Testis (tissue), 3 donors: Measurements from ENCODE around the gene ADIPOR1. TPM values are rescaled to one million over a fixed set of nuclear protein-coding genes. Genes with fewer than 3 reads are reported as not detected.

Source experiments
- DNase-seq: peaks from one replicate; pipeline ENCODE4 v3.0.0-alpha.2; 2019
- H3K27ac ChIP-seq, 2 donors: fragments of 200-600 bp; sonication (generic); one replicate each; pipeline ENCODE4 v1.5.1; 2019
- H3K27me3 ChIP-seq: fragments of 200-600 bp; sonication (generic); one replicate; pipeline ENCODE4 v1.5.1; 2019
- H3K36me3 ChIP-seq: fragments of 200-600 bp; sonication (generic); one replicate; pipeline ENCODE4 v1.5.1; 2017; ENCODE audit warnings: low read depth; ENCODE audit errors: missing control alignments
- H3K4me1 ChIP-seq: fragments of 200-600 bp; sonication (generic); one replicate; pipeline ENCODE4 v1.5.1; 2019
- H3K4me3 ChIP-seq, 2 donors: fragments of 200-600 bp; sonication (generic); one replicate each; pipeline ENCODE4 v1.5.1; 2017 to 2019
- H3K9me3 ChIP-seq: fragments of 200-600 bp; sonication (generic); one replicate; pipeline ENCODE4 v1.5.1; 2017
- CTCF ChIP-seq, 3 experiments: fragments of 450-650 bp in 2 of 3; fragments of 200-600 bp in 1 of 3; sonication (generic) in 1 of 3; IDR thresholded peaks; one replicate each; pipeline ENCODE4 v1.5.1; 2016 to 2019; ENCODE audit warnings: antibody characterized with exemption in 3 of 3, mild to moderate bottlenecking in 2 of 3, moderate library complexity in 1 of 3
- POLR2A ChIP-seq: fragments of 450-650 bp; IDR thresholded peaks from one replicate; pipeline ENCODE4 v1.6.1; 2017; ENCODE audit warnings: antibody characterized with exemption, mild to moderate bottlenecking, moderate library complexity
- WGBS, 2 donors: methylation state at CpG; one replicate each; pipeline ENCODE4 v1.1.5; 2018; 5-methylcytosine and 5-hydroxymethylcytosine counted together
- intact Hi-C: fragments of 100-400 bp; cut with DNase I; formaldehyde crosslinking; loops from one replicate; pipeline ENCODE4 v1.15.1; 2023; ENCODE audit warnings: low total_unique reads
- polyA plus RNA-seq: library from polyadenylated mRNA; stranded (reverse); fragments of 350-450 nt; fragmentation: Illumina TruSeq; extraction: RNeasy Lipid Tissue Mini Kit (QIAGEN cat#74804); gene quantifications from one replicate; pipeline ENCODE4 v1.2.3, GENCODE V29; 2014; ENCODE audit warnings: low read depth, low replicate concordance; ENCODE audit not compliant: insufficient read depth
- total RNA-seq, 2 donors: library from RNA; depleted of rRNA; stranded (reverse); fragments of >200 nt; gene quantifications; one replicate each; pipeline ENCODE4 v1.2.3, GENCODE V29; 2016

ADIPOR1 gene
- total and polyA plus RNA-seq, 3 donors from 2014 or later: 114 to 164 (median 157) TPM

GRCh38 chr1:202953392-202953791 lies 4.7 kb downstream of the ADIPOR1 start:
- no peak for DNase-seq
- Histone ChIP-seq H3K27me3 (no peaks in the 10 kb centered on the region), H3K36me3 (no peaks in the 10 kb centered on the region), H3K9me3 (no peaks in the 10 kb centered on the region), H3K27ac (peak overlapping the region in 1 of 2 donors; percentile 12), H3K4me1 (peaks cover 44% of the 10 kb centered on the region), H3K4me3 (no peak overlapping the region)
- TF ChIP-seq POLR2A: no peak
- TF ChIP-seq CTCF (IDR thresholded peaks at IDR 0.05): no peak
- intact Hi-C loops: no loop called here

- no peaks in the 10 kb centered on the region for H3K27me3 ChIP-seq
- peak; percentile 37 for DNase-seq
- no peak for TF ChIP-seq POLR2A
- TF ChIP-seq CTCF (IDR thresholded peaks at IDR 0.05): no peak
- H3K4me3 ChIP-seq: no peak overlapping the region
- peaks cover 44% of the 10 kb centered on the region for H3K4me1 ChIP-seq
- H3K36me3 ChIP-seq: no peaks in the 10 kb centered on the region
- peak overlapping the region in 1 of 2 donors; percentile 44 for H3K27ac ChIP-seq
- WGBS, 2 donors: 68 to 72% methylated on average over 4 of the region's 4 CpGs
- intact Hi-C loops: no loop called here
- H3K9me3 ChIP-seq: no peaks in the 10 kb centered on the region
Measured at GRCh38 chr1:202952818-202953217, 5.3 kb downstream of the ADIPOR1 start.

GRCh38 chr1:202952099-202952498 lies 6.0 kb downstream of the ADIPOR1 start:
- no peaks in the 10 kb centered on the region for H3K9me3 ChIP-seq
- intact Hi-C loops: no loop called here
- 89 to 96% methylated on average over 1 of the region's 1 CpG for WGBS, 2 donors
- H3K4me1 ChIP-seq: peaks cover 42% of the 10 kb centered on the region
- no peaks in the 10 kb centered on the region for H3K36me3 ChIP-seq
- peak overlapping the region in 1 of 2 donors; percentile 44 for H3K27ac ChIP-seq
- H3K4me3 ChIP-seq: no peak overlapping the region
- H3K27me3 ChIP-seq: no peaks in the 10 kb centered on the region
- TF ChIP-seq CTCF (IDR thresholded peaks at IDR 0.05) (no peak), POLR2A (no peak)
- no peak for DNase-seq

- H3K4me1 ChIP-seq: peaks cover 35% of the 10 kb centered on the region
- no peaks in the 10 kb centered on the region for H3K9me3 ChIP-seq
- intact Hi-C loops: no loop called here
- H3K27ac ChIP-seq: peak overlapping the region in 1 of 2 donors; percentile 44
- 62 to 76% methylated on average over 2 of the region's 2 CpGs for WGBS, 2 donors
- H3K4me3 ChIP-seq: no peak overlapping the region
- DNase-seq: no peak
- H3K36me3 ChIP-seq: no peaks in the 10 kb centered on the region
- no peaks in the 10 kb centered on the region for H3K27me3 ChIP-seq
- no peak for TF ChIP-seq CTCF (IDR thresholded peaks at IDR 0.05)
Measured at GRCh38 chr1:202951437-202951836, 6.7 kb downstream of the ADIPOR1 start.

GRCh38 chr1:202945483-202945882 lies 12.6 kb downstream of the ADIPOR1 start:
- WGBS, 2 donors: 100% methylated on average over 2 of the region's 2 CpGs
- Histone ChIP-seq H3K4me1 (no peaks in the 10 kb centered on the region), H3K27ac (no peak overlapping the region), H3K4me3 (no peak overlapping the region), H3K27me3 (no peaks in the 10 kb centered on the region), H3K9me3 (no peaks in the 10 kb centered on the region), H3K36me3 (no peaks in the 10 kb centered on the region)
- DNase-seq: no peak
- intact Hi-C loops: no loop called here
- no peak for TF ChIP-seq CTCF (IDR thresholded peaks at IDR 0.05)
- no peak for TF ChIP-seq POLR2A
